Heart left ventricle (tissue), 13 donors: ENCODE results near the gene CCDC61.

Experiments
- CTCF ChIP-seq, 12 donors: fragments of 200-600 bp; sonication (generic) in 4 of 12; IDR thresholded peaks; one replicate each; pipeline versions ENCODE4 v1.5.0 to v1.8.0; 2018 to 2022; ENCODE audit warnings: antibody characterized with exemption in 12 of 12, mild to moderate bottlenecking in 5 of 12
- POLR2A ChIP-seq, 2 donors: fragments of 450-650 bp; IDR thresholded peaks; one replicate each; pipeline ENCODE4 v1.6.1; 2017; ENCODE audit warnings: antibody characterized with exemption in 2 of 2, mild to moderate bottlenecking in 2 of 2, moderate library complexity in 2 of 2
- donor health status: ischemic (EF 13 %, LVEDD 7.1; RV severe dilation, severe dysfunction).
- donor health status: DM: no; HTN: yes; CAD: no.
- donor health status: DM: no; HTN: no; CAD: no.
- donor health status: ischemic (EF 25% LVEDD 6.9; RV normal size, moderate dysfunction).
- donor health status: ischemic (EF 25% LVEDD 5.7; RV mildly dilated, moderate dysfunction).
- donor health status: ischemic (EF 35%, LVEDD 5.7; RV mildly dilated, moderate dysfunction).
- donor health status: nonischemic (EF 11% LVEDD 7.7; RV severe dilation, severe dysfunction).
- donor health status: DM: yes; HTN: yes; CAD: no.
- donor health status: PGD.
- donor health status: ischemic (EF 29% LVEDD 5.4; RV normal size, mild dysfunction).
- donor health status: nonischemic (EF 23%, LVEDD 6.1; RV moderate dilation, normal function).

- TF ChIP-seq POLR2A (IDR thresholded peaks at IDR 0.05) (no peak), CTCF (IDR thresholded peaks at IDR 0.05) (no peak)
Measured at GRCh38 chr19:46030812-46031550, 35.7 kb downstream of the CCDC61 start.
